GM19395 (cell line): Measurements from ENCODE around the gene SOX6.

ENCODE experiments used
- ATAC-seq: cut with Tn5 transposase; IDR thresholded peaks from one replicate; pipeline ENCODE4 v1.9.1; 2021; ENCODE audit warnings: mild to moderate bottlenecking, moderate library complexity; ENCODE audit not compliant: unreplicated experiment

The SOX6 gene

DNA sequence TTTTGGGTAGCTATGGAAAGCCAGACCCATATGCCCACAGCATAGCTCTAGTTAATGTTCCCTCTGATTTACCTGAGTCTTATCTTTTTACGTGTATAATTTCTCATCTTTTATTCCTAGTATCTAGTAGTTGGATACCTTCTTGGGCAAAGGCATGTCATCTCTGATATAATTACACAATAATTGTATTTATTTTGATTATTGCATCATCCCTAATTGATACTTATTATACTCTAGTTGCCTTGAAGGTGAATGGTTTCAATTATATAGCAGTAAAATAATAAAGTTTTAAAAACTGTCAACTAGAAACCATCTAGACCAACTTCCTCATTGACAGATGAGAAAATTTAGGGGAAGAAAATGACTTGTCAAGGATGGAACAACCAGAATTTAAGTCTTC is 347.3 kb downstream of the SOX6 start:
- ATAC-seq: no peak

- no peak for ATAC-seq
Measured at GRCh38 chr11:16007514-16007913, 348.8 kb downstream of the SOX6 start.

DNA sequence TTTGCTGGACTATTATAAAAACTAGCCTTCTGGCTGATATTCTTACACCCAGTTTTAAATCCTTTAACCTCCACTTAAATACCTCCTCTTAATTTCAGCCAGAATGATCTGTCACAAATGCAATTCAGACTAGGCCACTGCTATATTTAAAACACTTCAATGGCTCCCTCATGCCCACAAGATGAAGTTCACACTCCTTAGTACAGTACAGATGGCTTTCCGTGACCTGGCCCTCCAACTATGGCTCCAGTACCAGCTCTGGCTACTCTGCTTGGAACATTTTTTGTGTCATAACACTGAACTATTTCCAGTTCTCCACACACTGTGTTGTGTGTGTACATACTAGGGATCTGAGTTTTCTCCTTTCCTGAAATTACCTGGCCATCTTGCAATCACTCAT is 353.4 kb downstream of the SOX6 start:
- no peak for ATAC-seq

GRCh38 chr11:16001899-16002426 is 354.4 kb downstream of the SOX6 start:
- no peak for ATAC-seq

DNA sequence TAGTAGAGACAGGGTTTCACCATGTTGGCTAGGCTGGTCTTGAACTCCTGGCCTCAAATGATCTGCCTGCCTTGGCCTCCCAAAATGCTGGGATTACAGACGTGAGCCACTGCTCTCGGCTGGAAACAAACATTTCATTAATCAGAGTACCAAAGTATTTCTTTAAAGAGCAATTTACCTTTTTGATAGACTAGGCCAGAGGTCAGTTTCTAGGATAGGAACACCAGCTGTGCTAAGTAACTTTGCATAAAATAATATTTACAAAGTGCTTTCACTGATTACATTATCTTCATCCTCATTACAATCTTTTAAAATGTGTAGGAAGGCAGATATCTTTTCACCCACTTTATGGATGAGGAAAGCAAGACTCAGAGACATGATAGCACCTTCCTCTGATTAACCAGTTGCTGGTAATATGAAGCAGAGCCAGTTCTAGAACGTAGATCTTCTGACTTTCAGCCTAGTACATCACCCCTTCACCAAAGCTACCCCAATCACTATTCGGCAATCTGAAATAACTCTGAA is 355.2 kb downstream of the SOX6 start:
- no peak for ATAC-seq

GRCh38 chr11:16000065-16000464 is 356.3 kb downstream of the SOX6 start:
- no peak for ATAC-seq

DNA sequence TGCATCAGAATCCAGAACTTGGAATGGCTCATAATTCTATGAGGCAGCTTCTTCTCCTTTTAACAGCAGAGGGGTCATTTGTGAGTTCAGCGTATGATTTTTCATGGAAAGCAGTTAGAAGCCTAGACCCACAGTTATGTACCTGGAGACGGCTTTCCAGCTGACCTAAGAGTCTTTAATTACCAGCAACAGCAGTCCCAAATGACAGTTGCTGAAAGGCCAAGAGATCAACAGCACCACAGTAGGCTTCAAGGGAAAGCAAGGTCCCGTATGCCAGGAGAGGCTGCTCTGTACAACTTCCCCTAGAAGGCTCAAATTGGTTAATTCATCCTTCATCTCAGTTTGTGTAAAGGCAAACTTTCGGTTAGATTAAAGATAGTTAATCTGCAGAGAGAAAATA is 363.0 kb downstream of the SOX6 start:
- no peak for ATAC-seq

DNA sequence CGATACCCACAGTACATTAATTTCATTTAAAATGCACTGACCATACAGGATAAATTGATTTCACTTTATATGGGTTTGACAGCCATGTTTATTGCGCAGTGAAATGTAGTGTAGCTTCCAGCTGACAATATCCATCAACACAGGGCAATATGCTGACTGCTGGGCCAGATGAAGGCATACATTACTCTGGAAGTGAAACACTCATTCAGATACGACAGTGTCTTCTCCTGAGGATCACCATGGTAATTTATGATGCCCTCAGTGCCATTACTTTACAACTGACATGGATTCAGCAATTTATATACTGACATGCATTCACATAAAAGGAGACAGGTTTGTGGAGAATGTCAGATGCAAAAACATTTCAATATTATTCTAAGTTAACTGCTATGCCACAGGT is 365.1 kb downstream of the SOX6 start:
- ATAC-seq: no peak

- ATAC-seq: no peak
Measured at GRCh38 chr11:15989685-15990084, 366.7 kb downstream of the SOX6 start.

- ATAC-seq: no peak
Measured at GRCh38 chr11:15988693-15989231, 367.6 kb downstream of the SOX6 start.

- no peak for ATAC-seq
Measured at GRCh38 chr11:15988016-15988550, 368.3 kb downstream of the SOX6 start.

DNA sequence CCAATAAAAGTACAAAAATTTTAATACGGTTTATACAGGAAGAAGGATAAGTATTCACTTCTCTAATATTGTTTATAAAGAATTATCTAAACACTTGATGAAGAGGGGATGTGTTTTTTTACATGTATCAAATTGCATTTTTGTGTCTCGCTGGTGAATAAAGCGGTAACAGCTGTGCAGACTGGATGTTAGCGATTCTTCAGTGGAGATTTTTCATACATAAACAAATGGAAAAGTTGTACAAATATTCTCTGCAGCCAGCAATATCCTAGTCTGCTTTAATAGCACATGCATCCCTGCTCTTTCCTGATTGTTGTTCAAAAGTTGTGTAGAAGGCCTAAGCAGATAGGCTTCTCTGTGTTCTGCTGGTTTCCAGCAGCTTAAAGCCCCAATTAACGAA is 369.3 kb downstream of the SOX6 start:
- ATAC-seq: no peak

- no peak for ATAC-seq
Measured at GRCh38 chr11:15985860-15986139, 370.5 kb downstream of the SOX6 start.

DNA sequence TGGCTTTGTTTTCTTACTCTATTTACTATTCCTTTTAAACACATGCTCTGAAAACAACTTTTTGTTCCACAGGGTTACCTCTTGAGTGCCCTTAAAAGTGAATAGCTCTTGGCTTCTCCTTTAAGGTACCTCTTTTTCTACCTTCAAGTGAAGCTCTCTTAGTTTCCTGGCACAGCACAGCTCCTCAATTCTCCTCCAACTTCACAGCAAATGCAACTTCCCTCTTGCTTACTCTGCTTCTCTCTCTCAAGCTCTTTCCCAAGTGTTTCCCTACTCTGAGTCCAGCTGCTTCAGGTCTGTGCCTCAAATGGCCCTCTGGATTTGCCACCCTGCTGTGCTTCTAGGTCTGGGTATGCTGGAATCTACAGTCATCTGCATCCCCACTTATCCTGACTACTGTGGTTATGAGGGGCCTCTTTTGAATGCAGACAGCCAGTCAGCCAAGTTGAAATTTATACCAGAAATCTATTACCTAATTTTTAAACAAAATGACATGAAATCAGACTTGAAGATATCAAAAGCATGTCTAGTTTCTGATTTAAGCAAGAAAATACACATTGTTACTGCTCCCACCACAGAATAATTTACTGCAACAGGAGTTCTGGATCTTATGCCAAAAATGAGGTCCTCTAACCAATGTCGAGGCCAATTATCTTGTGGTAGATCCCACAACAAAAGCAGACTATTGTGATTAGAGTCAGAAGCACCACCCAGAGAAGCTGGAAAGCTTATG is 371.1 kb downstream of the SOX6 start:
- ATAC-seq: no peak

GRCh38 chr11:15981292-15981691 is 375.1 kb downstream of the SOX6 start:
- ATAC-seq: no peak

DNA sequence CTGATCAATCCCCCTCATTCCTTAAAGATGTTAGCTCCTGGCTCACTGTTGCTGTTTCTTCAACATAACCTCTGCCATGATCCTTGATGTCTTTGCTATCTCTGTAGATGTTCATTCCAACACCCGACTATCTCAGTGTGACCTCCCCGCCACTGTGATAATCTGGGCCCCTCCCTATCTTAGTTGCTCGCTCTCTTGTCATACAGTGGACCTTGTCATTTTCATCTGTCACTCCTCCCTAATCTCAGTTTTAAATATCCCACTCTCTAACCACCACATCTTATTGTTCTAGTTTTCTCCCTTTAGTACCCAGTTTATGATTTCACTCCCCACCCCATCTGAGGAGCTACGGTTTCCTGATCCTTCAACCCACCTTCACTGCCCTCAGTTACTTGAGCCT is 379.2 kb downstream of the SOX6 start:
- ATAC-seq: no peak

GRCh38 chr11:15976433-15977045 is 379.8 kb downstream of the SOX6 start:
- no peak for ATAC-seq

DNA sequence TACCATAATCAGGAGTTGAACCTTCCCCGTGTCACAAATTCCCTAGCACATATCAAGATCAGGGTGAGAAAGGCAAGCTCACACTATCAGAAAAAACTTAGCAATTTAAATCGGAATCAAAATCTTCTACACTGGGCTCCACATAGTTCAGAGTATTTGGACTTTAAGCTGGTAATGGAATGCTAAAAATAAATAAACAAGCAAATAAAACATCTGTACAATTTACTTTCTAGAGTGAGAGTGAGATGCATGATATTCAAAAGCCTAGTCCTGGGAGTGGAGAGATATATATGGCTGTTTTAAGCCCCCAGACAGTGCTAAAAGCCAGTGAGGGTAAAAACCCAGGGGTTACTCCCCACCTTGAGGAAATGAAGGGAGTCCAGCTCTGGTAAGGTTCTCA is 380.6 kb downstream of the SOX6 start:
- no peak for ATAC-seq

DNA sequence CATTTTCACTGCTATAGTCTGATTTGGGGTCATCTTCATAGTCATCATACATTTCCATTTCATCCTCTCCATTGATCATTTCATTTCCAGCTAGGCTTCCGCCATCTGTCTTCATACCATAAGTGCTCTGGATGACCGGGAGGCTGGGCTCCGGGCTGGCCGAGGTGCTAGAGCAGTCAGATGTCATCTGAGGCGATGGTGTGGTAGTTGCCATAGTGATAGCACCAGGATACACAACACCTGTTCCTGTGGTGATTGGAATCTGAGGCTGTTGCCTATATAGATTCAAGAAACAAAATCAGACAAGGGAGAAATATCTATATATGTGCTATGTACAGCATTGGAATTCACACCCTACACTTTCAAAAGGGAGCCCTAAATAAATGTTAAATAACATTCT is 383.5 kb downstream of the SOX6 start:
- no peak for ATAC-seq

DNA sequence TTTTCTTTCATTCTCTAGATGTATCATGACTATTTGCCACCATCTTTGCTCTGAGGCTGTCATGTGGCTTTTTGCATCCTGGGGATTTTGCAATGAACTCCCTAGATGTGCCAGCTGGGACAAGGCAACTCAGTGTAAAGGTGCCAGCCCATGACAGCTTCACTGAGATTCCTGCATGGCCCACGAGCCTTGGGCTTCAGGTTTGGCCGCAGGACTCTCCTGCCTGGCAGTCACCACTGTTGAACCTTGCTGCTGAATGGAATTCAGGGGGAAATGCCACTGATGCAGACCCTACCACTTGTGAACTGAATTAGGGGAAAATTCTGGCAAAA is 385.2 kb downstream of the SOX6 start:
- ATAC-seq: no peak

- no peak for ATAC-seq
Measured at GRCh38 chr11:15970506-15971214, 385.7 kb downstream of the SOX6 start.
